Muscle layer of duodenum (tissue), 2 donors: ENCODE data around the gene AKR1E2.
"Not testable (repeated sequence)": the region's sequence is repeated elsewhere in the genome, so short reads cannot be mapped to it uniquely, and the experiment has no call there.

Experiments
- H3K27ac ChIP-seq: one replicate; pipeline ENCODE4 v1.7.0; 2013; ENCODE audit warnings: mild to moderate bottlenecking, low read length
- H3K27me3 ChIP-seq: one replicate; pipeline ENCODE4 v1.7.0; 2013; ENCODE audit warnings: low read depth, mild to moderate bottlenecking, control low read depth, low read length
- H3K36me3 ChIP-seq, 2 donors: one replicate each; pipeline ENCODE4 v1.7.0; 2013; ENCODE audit warnings: low read length in 2 of 2, control low read depth in 1 of 2, mild to moderate bottlenecking in 1 of 2; ENCODE audit not compliant: insufficient read depth in 2 of 2, control insufficient read depth in 1 of 2
- H3K4me1 ChIP-seq, 2 donors: one replicate each; pipeline ENCODE4 v1.7.0; 2013; ENCODE audit warnings: low read length in 2 of 2, mild to moderate bottlenecking in 2 of 2, control low read depth in 1 of 2, moderate library complexity in 1 of 2; ENCODE audit not compliant: insufficient read depth in 2 of 2, control insufficient read depth in 1 of 2
- H3K4me3 ChIP-seq, 2 donors: one replicate each; pipeline ENCODE4 v1.7.0; 2013; ENCODE audit warnings: low read length in 2 of 2, low read depth in 1 of 2, mild to moderate bottlenecking in 1 of 2
- H3K9me3 ChIP-seq, 2 donors: one replicate each; pipeline ENCODE4 v1.7.0; 2013; ENCODE audit warnings: low read length in 2 of 2, control low read depth in 1 of 2, mild to moderate bottlenecking in 1 of 2; ENCODE audit not compliant: control insufficient read depth in 1 of 2
- donor health status: healthy.

Gene AKR1E2

GRCh38 chr10:4815646-4816180 lies 10.3 kb upstream of the AKR1E2 start:
- H3K4me1 ChIP-seq, H3K27me3 ChIP-seq, H3K9me3 ChIP-seq, H3K4me3 ChIP-seq, H3K36me3 ChIP-seq, H3K27ac ChIP-seq: not testable (repeated sequence)

- H3K27ac ChIP-seq = no peak overlapping the region
Measured at GRCh38 chr10:4816966-4817365, 9.0 kb upstream of the AKR1E2 start.

GRCh38 chr10:4819067-4819466 lies 6.9 kb upstream of the AKR1E2 start:
- no peaks in the 10 kb centered on the region for H3K4me1 ChIP-seq
- H3K9me3 ChIP-seq = no peaks in the 10 kb centered on the region
- no peaks in the 10 kb centered on the region for H3K27me3 ChIP-seq
- H3K36me3 ChIP-seq = no peaks in the 10 kb centered on the region
- H3K27ac ChIP-seq = no peak overlapping the region
- H3K4me3 ChIP-seq = no peak overlapping the region

More at GRCh38 chr10:4816966-4817365, 9.0 kb upstream of the AKR1E2 start:
- H3K9me3 ChIP-seq = no peaks in the 10 kb centered on the region
- peaks cover 0 to 7% of the 10 kb centered on the region in 2 donors for H3K4me1 ChIP-seq
- H3K36me3 ChIP-seq = no peaks in the 10 kb centered on the region
- H3K4me3 ChIP-seq = no peak overlapping the region
- no peaks in the 10 kb centered on the region for H3K27me3 ChIP-seq

- H3K36me3 ChIP-seq = no peaks in the 10 kb centered on the region
- no peaks in the 10 kb centered on the region for H3K27me3 ChIP-seq
- H3K4me3 ChIP-seq = no peak overlapping the region
- no peaks in the 10 kb centered on the region for H3K4me1 ChIP-seq
- H3K9me3 ChIP-seq = no peaks in the 10 kb centered on the region
- H3K27ac ChIP-seq = no peak overlapping the region
Measured at GRCh38 chr10:4819707-4820106, 6.3 kb upstream of the AKR1E2 start.

GRCh38 chr10:4820804-4821401 lies 5.1 kb upstream of the AKR1E2 start:
- Histone ChIP-seq H3K36me3 (no peaks in the 10 kb centered on the region), H3K4me3 (no peak overlapping the region), H3K27me3 (no peaks in the 10 kb centered on the region), H3K4me1 (no peaks in the 10 kb centered on the region), H3K27ac (no peak overlapping the region), H3K9me3 (no peaks in the 10 kb centered on the region)

GRCh38 chr10:4822208-4822607 lies 3.8 kb upstream of the AKR1E2 start:
- Histone ChIP-seq H3K9me3 (no peaks in the 10 kb centered on the region), H3K4me3 (no peak overlapping the region), H3K36me3 (no peaks in the 10 kb centered on the region), H3K27ac (no peak overlapping the region), H3K27me3 (no peaks in the 10 kb centered on the region), H3K4me1 (no peaks in the 10 kb centered on the region)

- Histone ChIP-seq H3K27ac (no peak overlapping the region), H3K27me3 (no peaks in the 10 kb centered on the region), H3K9me3 (no peaks in the 10 kb centered on the region), H3K36me3 (no peaks in the 10 kb centered on the region), H3K4me3 (no peak overlapping the region), H3K4me1 (no peaks in the 10 kb centered on the region)
Measured at GRCh38 chr10:4824791-4825310, 1.2 kb upstream of the AKR1E2 start.

- no peaks in the 10 kb centered on the region for H3K27me3 ChIP-seq
- H3K27ac ChIP-seq = no peak overlapping the region
- no peaks in the 10 kb centered on the region for H3K4me1 ChIP-seq
- H3K9me3 ChIP-seq = no peaks in the 10 kb centered on the region
- H3K4me3 ChIP-seq = peak overlapping the region in 1 of 2 donors; percentile 62
- H3K36me3 ChIP-seq = no peaks in the 10 kb centered on the region
Measured at GRCh38 chr10:4825456-4825867, 545 bp upstream of the AKR1E2 start.

GRCh38 chr10:4826792-4827324 lies 851 bp downstream of the AKR1E2 start:
- H3K4me3 ChIP-seq = peak overlapping the region; percentile 22 to 62
- no peak overlapping the region for H3K27ac ChIP-seq
- no peaks in the 10 kb centered on the region for H3K9me3 ChIP-seq
- no peaks in the 10 kb centered on the region for H3K4me1 ChIP-seq
- H3K27me3 ChIP-seq = no peaks in the 10 kb centered on the region
- no peaks in the 10 kb centered on the region for H3K36me3 ChIP-seq

- Histone ChIP-seq H3K27me3 (no peaks in the 10 kb centered on the region), H3K4me3 (no peak overlapping the region), H3K36me3 (peaks cover 0 to under 1% of the 10 kb centered on the region in 2 donors), H3K27ac (no peak overlapping the region), H3K9me3 (no peaks in the 10 kb centered on the region), H3K4me1 (no peaks in the 10 kb centered on the region)
Measured at GRCh38 chr10:4828005-4828404, 2.0 kb downstream of the AKR1E2 start.

GRCh38 chr10:4830551-4830950 lies 4.5 kb downstream of the AKR1E2 start:
- Histone ChIP-seq H3K4me1 (no peaks in the 10 kb centered on the region), H3K27me3 (no peaks in the 10 kb centered on the region), H3K9me3 (no peaks in the 10 kb centered on the region), H3K4me3 (no peak overlapping the region), H3K27ac (no peak overlapping the region), H3K36me3 (peaks cover under 1 to 18% of the 10 kb centered on the region in 2 donors)
